ENCODE data around the gene HSPBAP1. TPM values are rescaled to one million over a fixed set of nuclear protein-coding genes. Genes with fewer than 3 reads are reported as not detected.

The HSPBAP1 gene
- 1 to 10 TPM; 4.1 to 9.3 TPM for total RNA-seq

- H3K27ac ChIP-seq = peak within 1 kb of the TSS; percentile 95 to 96
- 0% methylated on average over 40 of the region's 46 CpGs for WGBS
- DNase-seq (ENCODE audit: low spot score) = peak; percentile 93
- H3K4me3 ChIP-seq = peak within 1 kb of the TSS; percentile 83 to 90
- intact Hi-C loops (cut with DNase I) = no loop called here
- no peaks in the 10 kb centered on the region for H3K36me3 ChIP-seq
- TF ChIP-seq POLR2AphosphoS5 (IDR thresholded peaks at IDR 0.05) = peak; percentile 88
- TF ChIP-seq POLR2A (IDR thresholded peaks at IDR 0.05) = peak; percentile 31
- TF ChIP-seq CTCF (IDR thresholded peaks at IDR 0.05) = no peak
- H3K27me3 ChIP-seq (replicated peaks; ENCODE audit: insufficient read depth) = no peaks in the 10 kb centered on the region
- H3K9me3 ChIP-seq = no peaks in the 10 kb centered on the region
- H3K4me1 ChIP-seq (replicated peaks) = no peaks in the 10 kb centered on the region
Observed at GRCh38 chr3:122793568-122794416, at the start of gene HSPBAP1. Gene HSPBAP1 (minus strand): TSS chr3:122793831. CDS start chr3:122793680, 151 bp downstream.

GRCh38 chr3:122835590-122835989, 42.0 kb upstream of the HSPBAP1 start:
- Histone ChIP-seq H3K27me3 (replicated peaks; ENCODE audit: insufficient read depth) (no peaks in the 10 kb centered on the region), H3K4me3 (no peak overlapping the region), H3K27ac (no peak overlapping the region), H3K36me3 (no peaks in the 10 kb centered on the region), H3K4me1 (replicated peaks) (no peaks in the 10 kb centered on the region), H3K9me3 (no peaks in the 10 kb centered on the region)
- no peak for DNase-seq (ENCODE audit: low spot score)
- TF ChIP-seq POLR2A (IDR thresholded peaks at IDR 0.05) (no peak), POLR2AphosphoS5 (IDR thresholded peaks at IDR 0.05) (no peak), CTCF (IDR thresholded peaks at IDR 0.05) (no peak)
- WGBS = 93% methylated on average over 2 of the region's 2 CpGs
- intact Hi-C loops (cut with DNase I) = no loop called here

- H3K4me3 ChIP-seq = no peak overlapping the region
- no peaks in the 10 kb centered on the region for H3K36me3 ChIP-seq
- DNase-seq (ENCODE audit: low spot score) = no peak
- no peaks in the 10 kb centered on the region for H3K4me1 ChIP-seq (replicated peaks)
- 87% methylated on average over 4 of the region's 4 CpGs for WGBS
- TF ChIP-seq POLR2AphosphoS5 (IDR thresholded peaks at IDR 0.05) (no peak), CTCF (IDR thresholded peaks at IDR 0.05) (no peak), POLR2A (IDR thresholded peaks at IDR 0.05) (no peak)
- H3K27ac ChIP-seq = no peak overlapping the region
- H3K9me3 ChIP-seq = no peaks in the 10 kb centered on the region
- intact Hi-C loops (cut with DNase I) = no loop called here
- H3K27me3 ChIP-seq (replicated peaks; ENCODE audit: insufficient read depth) = no peaks in the 10 kb centered on the region
Observed at GRCh38 chr3:122828281-122828680, 34.6 kb upstream of the HSPBAP1 start.

GRCh38 chr3:122826278-122826677, 32.6 kb upstream of the HSPBAP1 start:
- intact Hi-C loops (cut with DNase I) = no loop called here
- TF ChIP-seq POLR2AphosphoS5 (IDR thresholded peaks at IDR 0.05) = no peak
- TF ChIP-seq POLR2A (IDR thresholded peaks at IDR 0.05) = no peak
- no peak for TF ChIP-seq CTCF (IDR thresholded peaks at IDR 0.05)
- no peaks in the 10 kb centered on the region for H3K36me3 ChIP-seq
- H3K27ac ChIP-seq = peak overlapping the region in 1 of 2 donors; percentile 60
- no peaks in the 10 kb centered on the region for H3K9me3 ChIP-seq
- H3K4me1 ChIP-seq (replicated peaks) = no peaks in the 10 kb centered on the region
- no peak overlapping the region for H3K4me3 ChIP-seq
- DNase-seq (ENCODE audit: low spot score) = no peak
- WGBS = 96% methylated on average over 1 of the region's 1 CpG
- H3K27me3 ChIP-seq (replicated peaks; ENCODE audit: insufficient read depth) = no peaks in the 10 kb centered on the region

- no peak for DNase-seq (ENCODE audit: low spot score)
- H3K36me3 ChIP-seq = no peaks in the 10 kb centered on the region
Observed at GRCh38 chr3:122825460-122825859, 31.8 kb upstream of the HSPBAP1 start.

More at GRCh38 chr3:122825460-122825859, 31.8 kb upstream of the HSPBAP1 start:
- Histone ChIP-seq H3K4me1 (replicated peaks) (no peaks in the 10 kb centered on the region), H3K9me3 (no peaks in the 10 kb centered on the region), H3K27ac (peak overlapping the region; percentile 59 to 60), H3K4me3 (no peak overlapping the region), H3K27me3 (replicated peaks; ENCODE audit: insufficient read depth) (no peaks in the 10 kb centered on the region)
- intact Hi-C loops (cut with DNase I) = no loop called here
- no peak for TF ChIP-seq CTCF (IDR thresholded peaks at IDR 0.05)
- TF ChIP-seq POLR2AphosphoS5 (IDR thresholded peaks at IDR 0.05) = no peak
- no peak for TF ChIP-seq POLR2A (IDR thresholded peaks at IDR 0.05)
- WGBS = 49% methylated on average over 4 of the region's 4 CpGs
